A673 (cell line): ENCODE measurements around the gene RFX1. TPM values are rescaled to one million over a fixed set of nuclear protein-coding genes. Genes with fewer than 3 reads are reported as not detected.
"Not testable (repeated sequence)": the region's sequence is repeated elsewhere in the genome, so short reads cannot be mapped to it uniquely, and the experiment has no call there.

Experiments used
- BruUV-seq: library from RNA; stranded (reverse); fragments of 400-500 nt; replicated peaks from 2 replicates; lab custom pipeline; 2021; lab: Mats Ljungman, UMichigan
- CTCF ChIA-PET: fragments of 300-600 bp; sonication (Branson Sonifier 250); formaldehyde crosslinking; loops from one replicate; lab custom pipeline; 2022; ENCODE audit warnings: antibody characterized with exemption; lab: Charles Lee
- POLR2A ChIA-PET: fragments of 300-600 bp; sonication (Branson Sonifier 250); formaldehyde crosslinking; loops from one replicate; lab custom pipeline; 2022; ENCODE audit warnings: antibody characterized with exemption; ENCODE audit not compliant: low non-redundant PET; lab: Charles Lee
- DNase-seq: peaks from one replicate; pipeline ENCODE4 v3.0.0-alpha.2; 2015; ENCODE audit warnings: low spot score
- H3K27ac ChIP-seq: fragments of 200-600 bp; sonication (generic); 2 replicates; pipeline ENCODE4 v1.5.1; 2016; ENCODE audit warnings: mixed run types, low read depth, mild to moderate bottlenecking, mixed read lengths, antibody characterized with exemption, low read length; ENCODE audit not compliant: poor library complexity, severe bottlenecking
- H3K27me3 ChIP-seq: fragments of 200-600 bp; sonication (generic); replicated peaks from 2 replicates; pipeline ENCODE4 v1.6.1; 2017; ENCODE audit warnings: mixed run types, low read depth, mild to moderate bottlenecking, mixed read lengths, antibody characterized with exemption, low read length; ENCODE audit not compliant: insufficient read depth, poor library complexity
- H3K36me3 ChIP-seq: fragments of 200-600 bp; sonication (generic); 2 replicates; pipeline ENCODE4 v1.6.1; 2016; ENCODE audit warnings: mixed run types, mild to moderate bottlenecking, mixed read lengths, antibody characterized with exemption, low read length; ENCODE audit not compliant: insufficient read depth, poor library complexity, severe bottlenecking
- H3K4me1 ChIP-seq: fragments of 200-600 bp; sonication (generic); 2 replicates; pipeline ENCODE4 v1.6.1; 2017; ENCODE audit warnings: mixed run types, mild to moderate bottlenecking, mixed read lengths, antibody characterized with exemption, low read length; ENCODE audit not compliant: insufficient read depth, poor library complexity, severe bottlenecking
- H3K4me3 ChIP-seq: fragments of 200-600 bp; sonication (generic); 2 replicates; pipeline ENCODE4 v1.5.1; 2016; ENCODE audit warnings: low read depth, mixed run types, mild to moderate bottlenecking, mixed read lengths, low read length; ENCODE audit not compliant: poor library complexity, severe bottlenecking
- H3K9me3 ChIP-seq: fragments of 200-600 bp; sonication (generic); 2 replicates; pipeline ENCODE4 v1.6.1; 2016; ENCODE audit warnings: mixed run types, low read depth, mild to moderate bottlenecking, mixed read lengths, antibody characterized with exemption, low read length; ENCODE audit not compliant: poor library complexity, severe bottlenecking
- EZH2 ChIP-seq: fragments of 200-600 bp; sonication (generic); IDR thresholded peaks from 2 replicates; pipeline ENCODE4 v1.6.1; 2017; ENCODE audit warnings: borderline replicate concordance, low read depth, mild to moderate bottlenecking, mixed read lengths, antibody characterized with exemption, low read length; ENCODE audit not compliant: poor library complexity, severe bottlenecking
- intact Hi-C: fragments of 100-400 bp; cut with micrococcal nuclease; formaldehyde crosslinking; loops from one replicate; pipeline ENCODE4 v1.10.0; 2022; ENCODE audit not compliant: unreplicated experiment
- total RNA-seq: library from RNA; stranded (reverse); gene quantifications from 2 replicates; pipeline ENCODE4 v1.2.3, GENCODE V29; 2021
- TF ChIP-seq, protein P1 (sequence below): fragments of 300-800, 200-600 bp; sonication (generic); conservative IDR thresholded peaks from 2 replicates; pipeline ENCODE4 v1.5.1; 2017; ENCODE audit warnings: low read depth, mild to moderate bottlenecking, antibody characterized with exemption, low read length, moderate library complexity, mixed read lengths

RFX1 gene
- total RNA-seq, 1 experiment from 2014 or later: 19.5 TPM

DNA sequence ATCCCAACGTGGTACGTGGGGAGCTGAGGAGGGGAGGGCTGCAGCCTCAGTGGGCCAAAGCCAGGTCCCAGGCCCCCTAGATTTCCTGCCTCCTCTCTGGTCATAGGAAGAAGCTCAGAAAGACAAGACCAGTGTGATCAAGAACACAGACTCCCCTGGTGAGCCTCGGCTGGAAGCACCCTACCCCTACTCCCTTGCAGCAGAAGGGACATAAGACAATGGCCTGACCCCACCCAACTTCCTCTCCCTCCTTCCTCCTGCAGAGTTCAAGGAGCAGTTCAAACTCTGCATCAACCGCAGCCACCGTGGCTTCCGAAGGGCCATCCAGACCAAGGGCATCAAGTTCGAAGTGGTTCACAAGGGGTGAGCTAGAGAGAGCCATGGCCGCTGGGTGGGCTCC, 79.4 kb downstream of the RFX1 start:
- no peak overlapping the region for H3K4me3 ChIP-seq
- intact Hi-C loops: no loop called here
- H3K4me1 ChIP-seq: no peaks in the 10 kb centered on the region
- no peak for TF ChIP-seq EZH2
- TF ChIP-seq, protein P1, sequence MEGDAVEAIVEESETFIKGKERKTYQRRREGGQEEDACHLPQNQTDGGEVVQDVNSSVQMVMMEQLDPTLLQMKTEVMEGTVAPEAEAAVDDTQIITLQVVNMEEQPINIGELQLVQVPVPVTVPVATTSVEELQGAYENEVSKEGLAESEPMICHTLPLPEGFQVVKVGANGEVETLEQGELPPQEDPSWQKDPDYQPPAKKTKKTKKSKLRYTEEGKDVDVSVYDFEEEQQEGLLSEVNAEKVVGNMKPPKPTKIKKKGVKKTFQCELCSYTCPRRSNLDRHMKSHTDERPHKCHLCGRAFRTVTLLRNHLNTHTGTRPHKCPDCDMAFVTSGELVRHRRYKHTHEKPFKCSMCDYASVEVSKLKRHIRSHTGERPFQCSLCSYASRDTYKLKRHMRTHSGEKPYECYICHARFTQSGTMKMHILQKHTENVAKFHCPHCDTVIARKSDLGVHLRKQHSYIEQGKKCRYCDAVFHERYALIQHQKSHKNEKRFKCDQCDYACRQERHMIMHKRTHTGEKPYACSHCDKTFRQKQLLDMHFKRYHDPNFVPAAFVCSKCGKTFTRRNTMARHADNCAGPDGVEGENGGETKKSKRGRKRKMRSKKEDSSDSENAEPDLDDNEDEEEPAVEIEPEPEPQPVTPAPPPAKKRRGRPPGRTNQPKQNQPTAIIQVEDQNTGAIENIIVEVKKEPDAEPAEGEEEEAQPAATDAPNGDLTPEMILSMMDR: no peak
- no peaks in the 10 kb centered on the region for H3K9me3 ChIP-seq
- no peaks in the 10 kb centered on the region for H3K27me3 ChIP-seq
- BruUV-seq: no TSS peak
- no peak overlapping the region for H3K27ac ChIP-seq
- peaks cover 11% of the 10 kb centered on the region for H3K36me3 ChIP-seq
- POLR2A ChIA-PET: no interaction called here
- DNase-seq: no peak
- CTCF ChIA-PET: no interaction called here

DNA sequence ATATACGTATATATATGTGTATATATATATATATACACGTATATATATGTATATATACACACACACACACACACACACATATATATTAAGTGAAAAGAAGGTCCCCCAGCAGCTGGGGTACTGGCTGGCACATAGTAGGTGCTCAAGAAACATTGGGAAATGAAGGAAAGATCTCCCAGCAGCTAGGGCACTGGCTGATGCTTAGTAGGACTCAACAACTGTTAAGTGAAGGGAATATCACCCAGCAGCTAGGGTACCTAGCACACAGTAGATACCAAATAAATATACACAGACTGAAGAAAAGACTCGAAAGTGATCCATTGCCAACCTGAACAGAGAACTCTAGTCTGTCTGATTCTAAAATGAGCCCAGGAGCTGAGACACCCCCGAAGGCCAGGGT, 80.1 kb downstream of the RFX1 start:
- BruUV-seq: no TSS peak
- POLR2A ChIA-PET: no interaction called here
- CTCF ChIA-PET: no interaction called here

DNA sequence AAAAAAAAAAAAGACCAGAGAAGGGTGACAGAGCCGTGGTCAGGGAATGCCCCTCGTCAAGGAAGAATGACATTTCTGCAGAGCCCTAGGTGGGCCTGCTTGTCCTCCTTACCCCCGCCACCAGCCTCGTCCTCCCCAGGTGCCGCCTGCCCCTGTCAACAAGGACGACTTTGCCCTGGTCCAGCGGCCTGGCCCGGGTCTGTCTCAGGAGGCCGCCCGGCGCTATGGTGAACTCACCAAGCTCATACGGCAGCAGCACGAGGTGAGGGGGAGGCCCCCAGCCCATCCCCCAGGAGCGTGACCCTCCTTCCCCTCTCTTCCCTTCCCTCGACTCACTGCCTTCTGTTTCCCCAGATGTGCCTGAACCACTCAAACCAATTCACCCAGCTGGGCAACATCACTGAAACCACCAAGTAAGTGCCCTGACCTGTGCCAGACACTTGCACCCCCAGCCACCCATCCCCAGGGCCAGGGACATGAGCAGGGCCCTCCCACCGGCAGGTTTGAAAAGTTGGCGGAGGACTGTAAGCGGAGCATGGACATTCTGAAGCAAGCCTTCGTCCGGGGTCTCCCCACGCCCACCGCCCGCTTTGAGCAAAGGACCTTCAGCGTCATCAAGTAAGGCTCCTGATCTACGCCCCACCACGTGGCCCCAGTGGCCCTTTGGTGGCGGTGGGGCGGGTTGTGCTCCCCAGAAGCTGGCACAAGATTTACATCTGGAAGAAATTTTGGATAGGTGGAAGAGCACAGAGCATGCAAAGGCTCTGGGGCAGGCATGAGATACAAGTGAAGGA, 82.7 kb downstream of the RFX1 start:
- peaks cover 5% of the 10 kb centered on the region for H3K9me3 ChIP-seq
- TF ChIP-seq, protein P1: no peak
- no peak for TF ChIP-seq EZH2
- H3K27me3 ChIP-seq: no peaks in the 10 kb centered on the region
- BruUV-seq: no TSS peak
- H3K27ac ChIP-seq: no peak overlapping the region
- no peak for DNase-seq
- no peaks in the 10 kb centered on the region for H3K4me1 ChIP-seq
- intact Hi-C loops: no loop called here
- POLR2A ChIA-PET: no interaction called here
- CTCF ChIA-PET: no interaction called here
- H3K4me3 ChIP-seq: no peak overlapping the region
- H3K36me3 ChIP-seq: peaks cover 26% of the 10 kb centered on the region

More for the DNA sequence above, 80.1 kb downstream of the RFX1 start:
- no peaks in the 10 kb centered on the region for H3K4me1 ChIP-seq
- peaks cover under 1% of the 10 kb centered on the region for H3K9me3 ChIP-seq
- no peak overlapping the region for H3K27ac ChIP-seq
- intact Hi-C loops: no loop called here
- no peak for TF ChIP-seq EZH2
- TF ChIP-seq, protein P1: no peak
- H3K36me3 ChIP-seq: peaks cover 18% of the 10 kb centered on the region
- H3K4me3 ChIP-seq: no peak overlapping the region
- H3K27me3 ChIP-seq: no peaks in the 10 kb centered on the region
- no peak for DNase-seq

DNA sequence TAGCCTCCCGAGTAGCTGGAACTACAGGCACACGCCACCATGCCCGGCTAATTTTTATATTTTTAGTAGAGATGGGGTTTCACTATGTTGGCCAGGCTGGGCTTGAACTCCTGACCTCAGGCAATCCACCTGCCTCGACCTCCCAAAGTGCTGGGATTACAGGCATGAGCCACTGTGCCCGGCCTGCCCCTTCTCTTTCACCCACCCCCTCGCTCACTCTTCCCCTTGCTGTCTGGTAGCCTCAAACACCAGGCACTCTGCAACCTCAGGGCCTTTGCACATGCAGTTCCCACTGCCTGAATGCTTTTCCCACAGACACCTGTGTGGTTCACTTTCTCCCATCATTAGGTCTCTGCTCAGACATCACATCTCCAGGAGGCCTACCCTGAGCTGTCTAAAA, 84.0 kb downstream of the RFX1 start:
- POLR2A ChIA-PET: interaction anchor here (0.8 kb wide), 1 partner anchor 101 kb away, joined by 3 read pairs; no protein-coding TSS in a partner anchor
- not testable (repeated sequence) for BruUV-seq

More for the DNA sequence above, 84.0 kb downstream of the RFX1 start:
- H3K36me3 ChIP-seq: peaks cover 21% of the 10 kb centered on the region
- H3K27me3 ChIP-seq, CTCF ChIA-PET, DNase-seq, intact Hi-C loops, H3K27ac ChIP-seq, H3K4me3 ChIP-seq, H3K4me1 ChIP-seq, H3K9me3 ChIP-seq: not testable (repeated sequence)
